HCT116 (cell line): Measurements from ENCODE around the gene MYCL. TPM values are rescaled to one million over a fixed set of nuclear protein-coding genes. Genes with fewer than 3 reads are reported as not detected.

Experiments used
- ATAC-seq: fragments of 200-7000 bp; cut with Tn5 transposase; 2 replicates; pipeline ENCODE4 v1.9.1; 2020; ENCODE audit warnings: mild to moderate bottlenecking, moderate library complexity
- BruUV-seq: library from RNA; stranded (reverse); fragments of 400-500 nt; replicated peaks from 2 replicates; lab custom pipeline; 2021; lab: Mats Ljungman, UMichigan
- CTCF ChIA-PET: fragments of 300-600 bp; sonication (Branson Sonifier 250); formaldehyde crosslinking; loops from one replicate; lab custom pipeline; 2021; ENCODE audit warnings: antibody characterized with exemption; lab: Charles Lee
- POLR2A ChIA-PET: fragments of 300-600, 350-600 bp; sonication (Branson Sonifier 250); formaldehyde crosslinking; loops from one replicate; lab custom pipeline; 2021; ENCODE audit warnings: antibody characterized with exemption; lab: Charles Lee
- RAD21 ChIA-PET, 2 experiments: fragments of 300-600 bp; sonication (Branson Sonifier 250); formaldehyde crosslinking; loops; one replicate each; lab custom pipeline; 2023; ENCODE audit warnings: low total read pairs in 2 of 2; ENCODE audit not compliant: uncharacterized antibody in 2 of 2, unreplicated experiment in 2 of 2, low non-redundant PET in 1 of 2; lab: Charles Lee
- DNase-seq: peaks from one replicate; pipeline ENCODE4 v3.0.0-alpha.2; 2010; ENCODE audit warnings: low read depth, low spot score
- H2AFZ ChIP-seq: fragments of 200-600 bp; shearing (Covaris generic), sonication (generic); 2 replicates; pipeline ENCODE4 v1.6.1; 2017; ENCODE audit warnings: low read depth, mixed run types, mixed read lengths, antibody characterized with exemption, low read length; ENCODE audit not compliant: poor library complexity, severe bottlenecking
- H3K27ac ChIP-seq: 2 replicates; pipeline ENCODE4 v1.5.1; 2012; ENCODE audit warnings: low read depth, low read length
- H3K27me3 ChIP-seq: fragments of 200-600 bp; sonication (generic); 2 replicates; pipeline ENCODE4 v1.6.1; 2016; ENCODE audit warnings: mixed run types, low read length, mixed read lengths; ENCODE audit not compliant: insufficient read depth
- H3K36me3 ChIP-seq, 2 experiments: fragments of 200-500 bp in 1 of 2; fragments of 200-600 bp in 1 of 2; sonication (Bioruptor generic) in 1 of 2; sonication (generic) in 1 of 2; 2 replicates each; pipeline versions ENCODE4 v1.5.1 to v1.6.1; 2014 to 2016; ENCODE audit warnings: low read length in 2 of 2, inconsistent platforms in 1 of 2, mixed read lengths in 1 of 2, mixed run types in 1 of 2; ENCODE audit not compliant: insufficient read depth in 2 of 2, control insufficient read depth in 1 of 2
- H3K4me1 ChIP-seq, 2 experiments: fragments of 200-600 bp in 1 of 2; sonication (generic) in 1 of 2; 2 replicates each; pipeline versions ENCODE4 v1.5.1 to v1.6.1; 2012 to 2017; ENCODE audit warnings: low read length in 2 of 2, inconsistent platforms in 1 of 2, mild to moderate bottlenecking in 1 of 2, mixed read lengths in 1 of 2, mixed run types in 1 of 2, moderate library complexity in 1 of 2; ENCODE audit not compliant: insufficient read depth in 2 of 2, control insufficient read depth in 1 of 2
- H3K4me2 ChIP-seq: fragments of 200-600 bp; sonication (generic); 2 replicates; pipeline ENCODE4 v1.6.1; 2017; ENCODE audit warnings: mixed run types, low read length, mixed read lengths
- H3K4me3 ChIP-seq, 2 experiments: fragments of 200-600 bp in 1 of 2; sonication (generic) in 1 of 2; replicated peaks in 1 of 2; 2 replicates each; pipeline ENCODE4 v1.5.1; 2011 to 2016; ENCODE audit warnings: low read length in 2 of 2, control low read depth in 1 of 2, low read depth in 1 of 2, mild to moderate bottlenecking in 1 of 2, mixed read lengths in 1 of 2, mixed run types in 1 of 2
- H3K79me2 ChIP-seq: fragments of 200-600 bp; sonication (generic); 2 replicates; pipeline ENCODE4 v1.6.1; 2017; ENCODE audit warnings: mild to moderate bottlenecking, mixed run types, low read length, moderate library complexity, mixed read lengths; ENCODE audit not compliant: insufficient read depth
- H3K9ac ChIP-seq: fragments of 200-600 bp; sonication (generic); 2 replicates; pipeline ENCODE4 v1.6.1; 2016; ENCODE audit warnings: low read length, mixed read lengths
- H3K9me2 ChIP-seq: fragments of 200-600 bp; sonication (generic), shearing (Covaris generic); 2 replicates; pipeline ENCODE4 v1.6.1; 2017; ENCODE audit warnings: mixed run types, mild to moderate bottlenecking, moderate library complexity; ENCODE audit not compliant: insufficient read depth
- H3K9me3 ChIP-seq, 2 experiments: fragments of 200-500 bp in 1 of 2; fragments of 200-600 bp in 1 of 2; sonication (Bioruptor generic) in 1 of 2; sonication (generic) in 1 of 2; 2 replicates each; pipeline ENCODE4 v1.6.1; 2014 to 2017; ENCODE audit warnings: low read length in 2 of 2, mixed read lengths in 2 of 2, inconsistent platforms in 1 of 2, low read depth in 1 of 2, mild to moderate bottlenecking in 1 of 2, mixed run types in 1 of 2, moderate library complexity in 1 of 2; ENCODE audit not compliant: control insufficient read depth in 1 of 2, insufficient read depth in 1 of 2
- H4K20me1 ChIP-seq: fragments of 200-600 bp; sonication (generic), shearing (Covaris generic); 2 replicates; pipeline ENCODE4 v1.6.1; 2017; ENCODE audit warnings: mixed run types, mild to moderate bottlenecking, moderate library complexity; ENCODE audit not compliant: insufficient read depth
- ELF1 ChIP-seq: IDR thresholded peaks from 2 replicates; pipeline ENCODE4 v1.6.1; 2012; ENCODE audit warnings: low read depth, borderline replicate concordance
- EZH2phosphoT487 ChIP-seq: fragments of 200-600 bp; IDR thresholded peaks from 2 replicates; pipeline ENCODE4 v1.6.1; 2018; ENCODE audit warnings: antibody characterized with exemption, borderline replicate concordance
- JUND ChIP-seq: IDR thresholded peaks from 2 replicates; pipeline ENCODE4 v1.6.1; 2012
- POLR2A ChIP-seq: IDR thresholded peaks from 2 replicates; pipeline ENCODE4 v1.7.0; 2011; ENCODE audit warnings: borderline replicate concordance; ENCODE audit not compliant: insufficient read depth, insufficient read length; ENCODE audit errors: extremely low read depth
- SRF ChIP-seq: IDR thresholded peaks from 2 replicates; pipeline ENCODE4 v1.6.1; 2012; ENCODE audit warnings: low read depth
- TCF7L2 ChIP-seq: IDR thresholded peaks from 2 replicates; pipeline ENCODE4 v1.7.0; 2011; ENCODE audit warnings: borderline replicate concordance, inconsistent platforms; ENCODE audit not compliant: insufficient read depth, insufficient read length; ENCODE audit errors: extremely low read depth
- ZFX ChIP-seq: fragments of 450-650 bp; IDR thresholded peaks from 2 replicates; pipeline ENCODE4 v1.6.1; 2017
- intact Hi-C: fragments of 100-400 bp; cut with micrococcal nuclease; formaldehyde crosslinking; loops from 2 replicates; pipeline ENCODE4 v1.10.0; 2022
- total RNA-seq: library from RNA; stranded (reverse); gene quantifications from one replicate; pipeline ENCODE4 v1.2.1, GENCODE V29; 2021; ENCODE audit not compliant: unreplicated experiment
- TF ChIP-seq, protein P1 (sequence below): IDR thresholded peaks from 2 replicates; pipeline ENCODE4 v1.6.1; 2012

Gene MYCL
- total RNA-seq, 1 experiment from 2014 or later = 10.0 TPM

DNA sequence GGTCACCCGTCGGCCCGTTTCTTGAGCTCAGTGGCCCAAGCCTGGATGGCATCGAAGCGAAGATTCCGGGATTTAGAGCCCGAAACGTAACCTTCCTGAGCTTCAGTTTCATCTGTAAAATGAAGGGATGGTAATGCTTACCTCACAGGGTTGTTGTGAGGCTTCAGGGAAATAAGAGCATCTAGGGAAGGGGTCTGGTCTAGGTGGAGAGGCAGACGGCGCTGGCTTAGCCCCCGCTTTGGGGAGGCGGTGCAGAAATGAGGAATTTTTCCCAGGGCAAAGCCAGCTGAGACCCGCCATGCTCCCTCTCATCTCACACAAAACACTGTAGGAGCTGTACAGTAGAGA lies 717 bp upstream of the MYCL start (continued):
- TF ChIP-seq POLR2A = no peak
- TF ChIP-seq, protein P1, sequence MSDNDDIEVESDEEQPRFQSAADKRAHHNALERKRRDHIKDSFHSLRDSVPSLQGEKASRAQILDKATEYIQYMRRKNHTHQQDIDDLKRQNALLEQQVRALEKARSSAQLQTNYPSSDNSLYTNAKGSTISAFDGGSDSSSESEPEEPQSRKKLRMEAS = no peak
- TF ChIP-seq SRF = no peak
- no peak for TF ChIP-seq ELF1
- no peak for TF ChIP-seq JUND
- TF ChIP-seq TCF7L2 = no peak
- TF ChIP-seq, all 23 proteins: peak for 0

DNA sequence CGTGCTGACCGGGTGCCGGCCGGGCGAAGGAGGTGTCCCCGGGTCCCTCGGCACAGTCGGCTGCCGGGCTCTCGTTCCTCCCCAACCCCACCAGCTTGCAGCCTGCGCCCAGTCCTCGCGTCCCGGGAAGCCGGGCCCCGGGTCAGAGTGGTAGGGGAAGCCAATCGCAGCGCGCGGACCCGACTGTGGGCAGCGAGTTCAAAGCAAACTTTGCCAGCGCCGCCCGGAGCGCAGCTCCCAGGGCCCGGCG lies 328 bp downstream of the MYCL start:
- H3K27ac ChIP-seq = peak overlapping the region; percentile 58; the same call in 1 of the 2 replicates
- intact Hi-C loops = loop anchor here (5.0 kb wide), 1 partner anchor 294 kb away; no protein-coding TSS in a partner anchor

More for the DNA sequence above, 328 bp downstream of the MYCL start:
- DNase-seq (no peak), ATAC-seq (no peak; the same call in 1 of the 2 replicates)
- peak overlapping the region; percentile 76 for H3K9ac ChIP-seq
- no peaks in the 10 kb centered on the region for H3K36me3 ChIP-seq
- no peaks in the 10 kb centered on the region for H3K9me3 ChIP-seq
- RAD21 ChIA-PET = interaction anchor here in 1 of 2 experiments (1.0 kb wide), 1 partner anchor 17 kb away, joined by 5 read pairs; no protein-coding TSS in a partner anchor
- peak overlapping the region; percentile 72 to 76 for H3K4me3 ChIP-seq
- TF ChIP-seq TCF7L2 = peak; percentile 93
- TF ChIP-seq ZFX = peak; percentile 45; the same call in 1 of the 2 replicates
- TF ChIP-seq EZH2phosphoT487 = no peak
- no TSS peak for BruUV-seq
- H3K9me2 ChIP-seq = no peaks in the 10 kb centered on the region
- peaks cover 18 to 33% of the 10 kb centered on the region in 2 experiments for H3K4me1 ChIP-seq
- H3K27me3 ChIP-seq = no peaks in the 10 kb centered on the region
- CTCF ChIA-PET = interaction anchor here (1.1 to 1.8 kb wide), 10 partner anchors 8 to 103 kb away, joined by 3 to 21 read pairs (median 6); no protein-coding TSS in a partner anchor
- H2AFZ ChIP-seq = peak overlapping the region; percentile 80
- no peaks in the 10 kb centered on the region for H4K20me1 ChIP-seq
- POLR2A ChIA-PET = interaction anchor here (1.5 to 2.3 kb wide), 2 partner anchors 14 to 54 kb away, joined by 3 to 7 read pairs; partner anchors contain the start of gene MFSD2A
- H3K4me2 ChIP-seq = peak overlapping the region; percentile 98
- H3K79me2 ChIP-seq = no peaks in the 10 kb centered on the region
